HG02610 (cell line): ENCODE data around the gene CENPB.
"Not testable (repeated sequence)": the region's sequence is repeated elsewhere in the genome, so short reads cannot be mapped to it uniquely, and the experiment has no call there.

Experiments used
- ATAC-seq: cut with Tn5 transposase; IDR thresholded peaks from one replicate; pipeline ENCODE4 v1.9.1; 2021; ENCODE audit warnings: mild to moderate bottlenecking, moderate library complexity; ENCODE audit not compliant: unreplicated experiment

The CENPB gene

DNA sequence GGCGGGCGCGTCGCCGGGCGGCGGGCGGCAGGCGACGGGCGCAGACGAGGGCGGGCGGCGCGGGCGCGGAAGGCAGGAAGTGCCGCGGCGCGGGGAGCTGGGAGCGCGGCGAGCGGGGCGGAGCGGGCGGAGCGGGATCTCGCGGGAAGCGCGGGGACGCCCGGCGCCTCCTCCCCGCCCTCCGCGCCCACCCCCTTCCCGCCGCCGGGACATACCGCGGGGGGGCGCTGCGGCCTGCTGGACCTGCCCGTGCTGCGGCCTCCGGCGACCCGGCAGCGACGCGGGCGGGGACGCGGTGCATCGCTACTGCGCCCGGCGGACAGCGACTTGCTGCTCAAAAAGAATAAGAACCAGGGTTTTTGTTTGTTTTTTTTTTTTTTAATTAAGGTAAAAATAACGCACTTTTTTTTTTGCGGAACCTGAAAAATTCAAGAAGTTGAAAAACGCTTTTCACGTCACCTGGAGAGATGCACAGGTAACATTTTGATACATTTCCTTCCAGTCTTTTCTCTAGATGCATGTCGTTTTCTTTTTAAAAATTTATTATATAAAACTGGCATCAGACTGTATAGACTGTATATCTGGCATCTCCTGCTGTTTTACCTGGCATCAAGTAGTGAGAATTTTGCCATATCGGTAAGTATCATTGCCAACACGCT lies at the start of gene CENPB:
TSS of gene CENPB (minus strand) at position 76 of the 659 bp plus-strand sequence. CDS start 257 bp downstream, outside the sequence.
- ATAC-seq, result peak; percentile 83

GRCh38 chr20:3836132-3836531 lies 49.6 kb upstream of the CENPB start:
- ATAC-seq, result no peak

DNA sequence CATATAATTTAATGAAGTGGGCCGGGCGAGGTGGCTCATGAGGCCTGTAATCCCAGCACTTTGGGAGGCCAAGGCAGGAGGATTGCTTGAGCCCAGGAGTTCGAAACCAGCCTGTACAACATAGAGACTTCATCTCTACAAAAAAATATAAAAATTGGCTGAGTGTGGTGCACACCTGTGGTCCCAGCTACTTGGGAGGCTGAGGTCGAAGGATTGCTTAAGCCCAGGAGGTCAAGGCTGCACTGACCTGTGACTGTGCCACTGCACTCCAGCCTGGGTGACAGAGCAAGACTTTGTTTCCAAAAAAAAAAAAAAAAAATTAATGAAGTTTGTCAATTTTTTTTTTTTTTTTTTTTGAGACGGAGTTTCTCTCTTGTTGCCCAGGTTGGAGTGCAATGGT lies 43.4 kb upstream of the CENPB start:
- ATAC-seq, result not testable (repeated sequence)

DNA sequence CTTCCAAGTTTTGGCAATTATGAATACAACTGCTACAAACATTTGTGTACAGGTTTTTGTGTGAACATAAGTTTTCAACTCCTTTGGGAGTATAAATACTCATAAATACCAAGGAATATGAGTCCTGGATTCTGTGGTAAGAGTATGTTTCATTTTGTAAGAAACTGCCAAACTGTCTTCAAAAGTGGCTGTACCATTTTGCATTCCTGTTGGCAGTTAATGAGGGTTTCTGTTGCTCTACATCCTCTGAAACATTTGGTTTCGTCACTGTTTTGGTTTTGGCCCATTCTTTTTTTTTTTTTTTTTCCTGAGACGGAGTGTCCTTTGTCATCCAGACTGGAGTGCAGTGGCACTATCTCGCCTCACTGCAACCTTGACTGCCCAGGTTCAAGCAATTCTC lies 42.3 kb upstream of the CENPB start:
- no peak for ATAC-seq

DNA sequence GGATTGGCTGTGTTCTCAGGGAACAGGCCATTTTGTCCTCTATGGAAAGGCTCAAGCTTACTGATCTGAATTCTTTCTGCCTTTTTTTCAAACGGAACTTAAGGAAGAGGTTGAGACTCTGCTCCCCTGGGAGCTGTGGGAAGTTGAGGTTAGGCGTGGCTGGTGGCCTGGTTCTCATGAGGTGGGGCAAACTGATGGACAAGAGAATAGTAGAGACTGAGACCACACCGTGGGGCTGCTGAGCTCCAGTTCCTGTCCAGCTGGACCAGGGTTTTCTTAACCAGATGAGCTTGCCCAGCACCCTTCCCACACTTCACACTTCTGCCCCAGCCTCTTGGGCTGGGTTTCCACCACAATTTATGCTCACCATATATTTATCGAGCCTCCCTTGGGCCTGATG lies 39.9 kb upstream of the CENPB start:
- no peak for ATAC-seq

- ATAC-seq, result no peak
These were observed 39.0 kb upstream of the CENPB start for GRCh38 chr20:3825526-3825925.

DNA sequence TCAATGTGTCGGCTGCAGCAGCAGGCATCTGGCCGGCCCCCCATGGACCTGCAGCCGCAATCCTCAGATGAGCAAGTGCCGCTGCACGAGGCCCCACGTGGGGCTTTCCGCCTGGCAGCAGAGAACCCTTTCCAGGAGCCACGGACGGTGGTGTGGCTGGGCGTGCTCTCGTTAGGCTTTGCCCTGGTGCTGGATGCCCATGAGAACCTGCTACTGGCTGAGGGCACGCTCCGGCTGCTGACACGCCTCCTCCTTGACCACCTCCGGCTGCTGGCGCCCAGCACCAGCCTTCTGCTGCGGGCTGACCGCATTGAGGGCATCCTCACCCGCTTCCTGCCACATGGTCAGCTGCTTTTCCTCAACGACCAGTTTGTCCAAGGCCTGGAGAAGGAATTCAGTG lies 37.3 kb upstream of the CENPB start:
- ATAC-seq, result no peak

DNA sequence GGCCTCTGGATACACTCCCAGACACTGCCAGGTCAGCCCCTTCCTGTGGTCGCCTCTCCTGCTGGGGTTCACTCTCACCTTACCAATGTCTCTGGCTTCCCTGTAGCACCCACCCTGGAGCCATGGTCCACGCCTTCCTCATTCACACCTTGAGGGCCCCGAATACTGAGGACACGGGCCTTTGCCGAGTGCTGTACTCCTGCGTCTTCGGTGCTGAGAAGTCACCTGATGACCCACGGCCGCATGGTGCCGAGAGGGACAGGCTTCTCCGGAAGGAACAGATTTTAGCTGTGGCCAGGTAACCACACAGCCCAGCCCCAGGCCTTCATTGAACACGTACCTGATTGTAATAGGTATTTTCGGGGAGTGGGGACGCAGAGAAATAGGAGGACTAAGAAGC lies 35.5 kb upstream of the CENPB start:
- no peak for ATAC-seq

DNA sequence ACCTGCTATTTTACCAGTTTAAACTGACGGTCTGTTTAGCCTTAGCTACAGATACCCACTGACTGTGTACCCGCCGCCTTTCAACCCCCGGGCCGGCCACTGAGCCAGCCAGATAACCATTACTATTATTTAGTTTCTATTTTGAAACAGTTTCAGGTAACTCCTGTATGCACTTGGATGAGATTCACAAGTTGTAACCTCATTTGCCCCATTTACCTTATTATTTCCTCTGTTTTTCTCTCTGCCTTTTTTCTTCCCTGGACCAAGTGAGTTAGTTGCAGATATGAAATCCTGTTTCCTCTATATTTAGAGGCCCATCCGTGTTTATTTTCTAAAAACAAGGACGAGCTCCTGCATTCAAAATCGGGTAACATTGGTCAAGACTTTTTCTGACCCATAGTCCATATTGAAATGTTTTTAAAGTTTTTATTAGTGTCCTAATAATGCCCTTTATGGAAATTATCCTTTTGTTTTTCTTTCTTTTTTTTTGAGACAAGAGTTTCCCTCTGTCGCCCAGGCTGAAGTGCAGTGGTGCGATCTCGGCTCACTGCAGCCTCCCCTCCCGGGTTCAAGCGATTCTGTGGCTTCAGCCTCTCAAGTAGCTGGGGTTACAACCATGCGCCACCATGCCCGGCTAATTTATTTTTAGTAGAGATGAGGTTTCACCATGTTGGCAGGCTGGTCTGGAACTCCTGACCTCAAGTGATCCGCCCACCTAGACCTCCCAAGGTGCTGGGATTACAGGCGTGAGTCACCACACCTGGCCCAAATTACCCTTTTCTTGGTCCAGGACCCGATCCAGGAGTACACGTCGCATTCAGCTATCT lies 34.6 kb upstream of the CENPB start:
- ATAC-seq, result no peak

GRCh38 chr20:3820048-3820900 lies 33.7 kb upstream of the CENPB start, which contains the start of gene AP5S1:
AP5S1 (plus strand) TSS chr20:3820547; CDS start chr20:3822118, 1,571 bp downstream.
- peak; percentile 78 for ATAC-seq

DNA sequence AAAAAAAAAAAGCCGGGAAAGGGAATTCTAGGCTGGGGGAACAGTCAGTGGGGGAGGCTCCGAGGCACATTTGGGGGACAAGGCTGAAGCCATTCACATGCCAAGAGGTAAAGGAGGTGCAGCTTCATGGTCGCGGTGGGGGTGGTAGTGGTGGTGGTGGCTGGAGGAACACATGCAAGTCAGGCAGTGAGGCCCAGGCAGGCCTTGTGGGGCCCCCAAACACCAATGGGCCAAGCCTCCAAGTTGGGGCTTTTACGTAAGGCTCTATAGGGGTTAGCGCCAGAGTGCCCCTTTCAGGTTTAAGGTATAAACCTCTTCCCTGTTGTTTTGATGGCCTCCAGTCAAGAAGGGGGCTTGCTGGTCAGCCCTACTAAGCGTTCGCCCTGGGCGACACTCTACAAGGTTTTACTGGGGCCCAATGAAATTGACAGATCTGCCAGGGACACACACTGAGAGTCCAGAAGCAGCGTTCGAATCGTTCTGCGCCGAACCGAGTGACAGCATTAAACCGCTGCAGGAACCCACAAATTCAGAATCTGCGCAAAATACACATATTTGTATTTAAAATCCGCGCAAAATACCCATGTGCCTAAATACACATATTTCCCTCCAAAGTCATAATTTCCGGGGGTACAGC lies 33.0 kb upstream of the CENPB start:
- no peak for ATAC-seq

GRCh38 chr20:3818155-3819151 lies 31.9 kb upstream of the CENPB start:
- ATAC-seq, result no peak

- no peak for ATAC-seq
These were observed 29.3 kb upstream of the CENPB start for GRCh38 chr20:3815703-3816315.

GRCh38 chr20:3814928-3815495 lies 28.5 kb upstream of the CENPB start:
- ATAC-seq, result no peak

DNA sequence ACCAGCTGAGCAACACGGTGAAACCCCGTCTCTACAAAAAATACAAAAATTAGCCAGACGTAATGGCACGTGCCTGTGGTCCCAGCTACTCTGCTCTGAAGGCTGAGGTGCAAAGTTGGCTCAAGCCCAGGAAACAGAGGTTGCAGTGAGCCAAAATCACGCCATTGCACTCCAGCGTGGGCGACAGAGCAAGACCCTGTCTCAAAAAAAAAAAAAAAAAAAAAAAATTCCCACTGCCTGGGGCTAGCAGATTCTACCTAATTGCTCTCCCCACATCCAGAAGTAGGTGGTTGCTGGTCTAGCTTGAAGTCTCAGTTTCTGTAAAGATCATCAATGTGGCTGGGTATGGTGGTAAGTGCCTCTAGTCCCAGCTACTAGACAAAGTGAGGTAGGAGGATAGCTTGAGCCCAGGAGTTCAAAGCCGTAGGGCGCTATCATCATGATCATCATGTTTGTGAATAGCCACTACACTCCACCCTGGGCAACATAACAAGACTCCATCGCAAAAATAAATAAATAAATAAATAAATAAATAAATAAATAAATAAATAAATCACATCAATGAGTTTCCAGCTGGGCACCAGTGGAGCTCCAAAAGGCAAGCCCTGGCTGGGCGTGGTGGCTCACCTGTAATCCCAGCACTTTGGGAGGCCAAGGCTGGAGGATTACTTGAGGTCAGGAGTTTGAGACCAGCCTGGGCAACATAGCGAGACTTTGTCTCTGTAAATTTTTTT lies 27.5 kb upstream of the CENPB start:
- no peak for ATAC-seq

DNA sequence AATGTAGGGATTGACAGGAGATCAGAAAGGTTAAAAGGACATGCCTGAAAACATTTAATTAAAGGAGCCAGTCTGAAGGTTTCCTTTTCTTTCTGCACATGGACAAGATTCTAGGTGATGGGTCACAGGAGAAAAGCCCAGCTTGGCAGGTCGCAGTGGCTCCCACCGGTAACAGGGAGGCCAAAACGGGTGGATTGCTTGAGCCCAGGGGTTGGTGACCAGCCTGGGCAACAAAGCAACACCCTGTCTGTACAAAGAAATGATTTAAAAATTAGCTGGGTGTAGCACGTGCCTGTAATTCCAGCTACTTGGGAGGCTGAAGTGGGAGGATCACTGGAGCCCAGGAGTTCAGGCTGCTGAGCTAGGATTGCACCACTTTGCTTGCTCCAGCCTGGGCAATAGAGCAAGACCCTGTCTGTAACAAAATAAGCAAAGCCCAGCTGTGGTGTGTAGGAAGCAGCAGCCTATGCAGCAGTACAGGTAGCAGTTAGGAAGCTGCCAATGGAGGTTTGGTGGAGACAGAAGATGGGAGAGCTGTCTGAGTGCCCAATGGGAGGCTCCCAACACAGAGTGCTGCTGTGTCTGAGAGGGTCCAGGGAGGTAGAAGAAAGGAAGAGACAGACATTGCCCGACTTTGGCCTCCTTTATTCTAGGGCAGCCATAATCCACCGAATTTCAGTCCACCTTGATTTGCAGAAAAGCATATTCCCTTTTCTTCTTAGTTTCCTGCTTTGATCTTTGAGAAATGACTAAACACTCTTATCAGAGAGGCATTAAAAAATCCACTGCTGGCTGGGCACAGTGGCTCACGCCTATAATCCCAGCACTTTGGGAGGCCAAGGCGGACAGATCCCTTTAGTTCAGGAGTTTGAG lies 26.7 kb upstream of the CENPB start:
- ATAC-seq, result no peak

DNA sequence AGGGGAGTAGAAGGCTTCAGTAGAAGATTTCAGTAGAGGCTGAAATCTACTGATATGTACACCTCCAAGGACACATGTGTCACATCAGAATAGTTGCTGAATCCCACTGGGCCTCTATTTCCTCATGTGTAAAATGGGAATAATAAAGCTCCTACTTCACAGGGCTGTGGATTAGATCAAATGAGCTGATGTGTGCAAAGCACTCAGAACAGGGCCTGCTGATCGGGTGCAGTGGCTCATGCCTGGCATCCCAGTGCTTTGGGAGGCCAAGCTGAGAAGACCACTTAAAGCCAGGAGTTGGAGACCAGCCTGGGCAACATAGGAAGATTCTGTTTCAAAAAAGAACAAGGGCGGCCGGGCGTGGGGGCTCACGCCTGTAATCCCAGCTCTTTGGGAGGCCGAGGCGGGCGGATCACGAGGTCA lies 25.7 kb upstream of the CENPB start:
- ATAC-seq, result no peak
